Activated B cell treated with CpG ODN at 0.5 μM for 24 hours (primary cell): ENCODE data around the gene MLLT10. TPM values are rescaled to one million over a fixed set of nuclear protein-coding genes. Genes with fewer than 3 reads are reported as not detected.

ENCODE experiments used
- ATAC-seq: fragments of 200-7000 bp; cut with Tn5 transposase; one replicate; pipeline ENCODE4 v1.10.0; 2021; ENCODE audit warnings: low read depth, mild to moderate bottlenecking, moderate library complexity
- CTCF ChIA-PET: fragments of 350-600 bp; sonication (Branson Sonifier 250); formaldehyde crosslinking; loops from one replicate; lab custom pipeline; 2021; ENCODE audit warnings: antibody characterized with exemption; lab: Charles Lee
- POLR2A ChIA-PET: fragments of 350-600 bp; sonication (Branson Sonifier 250); formaldehyde crosslinking; loops from one replicate; lab custom pipeline; 2021; ENCODE audit warnings: antibody characterized with exemption; lab: Charles Lee
- DNase-seq: peaks from one replicate; pipeline ENCODE4 v3.0.0; 2022
- H3K27ac Mint-ChIP-seq: one replicate; pipeline ENCODE4 v1.8.0; 2020; ENCODE audit warnings: mixed read lengths
- H3K27me3 Mint-ChIP-seq: one replicate; pipeline ENCODE4 v1.8.0; 2021; ENCODE audit warnings: mixed read lengths
- H3K36me3 Mint-ChIP-seq: one replicate; pipeline ENCODE4 v1.8.0; 2021; ENCODE audit warnings: low read depth, mixed read lengths
- H3K4me1 Mint-ChIP-seq: one replicate; pipeline ENCODE4 v1.8.0; 2021; ENCODE audit warnings: mixed read lengths
- H3K4me3 Mint-ChIP-seq: one replicate; pipeline ENCODE4 v1.8.0; 2020; ENCODE audit warnings: mild to moderate bottlenecking, mixed read lengths
- H3K9me3 Mint-ChIP-seq: one replicate; pipeline ENCODE4 v1.8.0; 2020; ENCODE audit warnings: mixed read lengths
- intact Hi-C: fragments of 100-400 bp; cut with micrococcal nuclease; formaldehyde crosslinking; loops from one replicate; pipeline ENCODE4 v1.15.1; 2024
- total RNA-seq: library from RNA; stranded (reverse); gene quantifications from 2 replicates; pipeline ENCODE4 v1.2.3, GENCODE V29; 2022
- TF ChIP-seq, protein P1 (sequence below): fragments of 200-600 bp; IDR thresholded peaks from one replicate; pipeline ENCODE4 v1.8.0; 2022; ENCODE audit warnings: antibody characterized with exemption, mild to moderate bottlenecking

MLLT10 gene
- total RNA-seq, 1 donor from 2014 or later: 48.7 TPM

DNA sequence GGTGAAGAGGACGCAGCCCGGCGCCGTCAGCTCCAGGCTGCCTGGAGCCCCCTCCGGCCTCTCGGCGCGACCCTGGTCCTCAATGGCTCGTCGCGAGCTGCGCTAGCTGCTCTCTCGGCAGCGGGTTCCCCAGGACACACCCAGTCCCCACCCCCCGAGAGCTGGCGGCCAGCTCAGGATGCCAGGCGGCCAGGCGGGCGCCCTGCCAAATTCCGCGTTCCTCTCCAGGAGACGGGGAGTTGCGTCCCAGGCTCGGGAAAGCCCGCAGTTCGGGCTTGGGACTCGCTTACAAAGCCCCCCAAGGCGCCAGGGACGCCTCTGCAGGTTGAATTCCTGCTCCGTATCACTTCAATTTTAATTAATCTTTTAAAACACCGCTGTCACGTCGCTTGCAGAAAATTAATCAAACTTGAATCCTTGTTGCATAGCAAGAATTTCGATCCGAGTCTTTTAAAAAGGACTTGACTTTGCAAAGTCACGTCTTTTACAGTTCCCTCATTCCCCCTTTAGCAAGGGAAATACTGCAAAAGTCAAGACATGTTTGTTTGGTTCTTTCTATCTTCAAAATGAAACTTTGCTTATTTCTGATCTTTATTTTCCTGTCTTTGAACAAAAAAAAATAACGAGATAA lies 36.7 kb upstream of the MLLT10 start:
- no peak for ATAC-seq

GRCh38 chr10:21498377-21498776 lies 35.7 kb upstream of the MLLT10 start:
- no peaks in the 10 kb centered on the region for H3K36me3 Mint-ChIP-seq
- peaks cover 36% of the 10 kb centered on the region for H3K4me1 Mint-ChIP-seq
- TF ChIP-seq, protein P1, sequence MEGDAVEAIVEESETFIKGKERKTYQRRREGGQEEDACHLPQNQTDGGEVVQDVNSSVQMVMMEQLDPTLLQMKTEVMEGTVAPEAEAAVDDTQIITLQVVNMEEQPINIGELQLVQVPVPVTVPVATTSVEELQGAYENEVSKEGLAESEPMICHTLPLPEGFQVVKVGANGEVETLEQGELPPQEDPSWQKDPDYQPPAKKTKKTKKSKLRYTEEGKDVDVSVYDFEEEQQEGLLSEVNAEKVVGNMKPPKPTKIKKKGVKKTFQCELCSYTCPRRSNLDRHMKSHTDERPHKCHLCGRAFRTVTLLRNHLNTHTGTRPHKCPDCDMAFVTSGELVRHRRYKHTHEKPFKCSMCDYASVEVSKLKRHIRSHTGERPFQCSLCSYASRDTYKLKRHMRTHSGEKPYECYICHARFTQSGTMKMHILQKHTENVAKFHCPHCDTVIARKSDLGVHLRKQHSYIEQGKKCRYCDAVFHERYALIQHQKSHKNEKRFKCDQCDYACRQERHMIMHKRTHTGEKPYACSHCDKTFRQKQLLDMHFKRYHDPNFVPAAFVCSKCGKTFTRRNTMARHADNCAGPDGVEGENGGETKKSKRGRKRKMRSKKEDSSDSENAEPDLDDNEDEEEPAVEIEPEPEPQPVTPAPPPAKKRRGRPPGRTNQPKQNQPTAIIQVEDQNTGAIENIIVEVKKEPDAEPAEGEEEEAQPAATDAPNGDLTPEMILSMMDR: no peak
- H3K4me3 Mint-ChIP-seq: peak overlapping the region; percentile 33
- intact Hi-C loops: loop anchor here (5.0 to 10.0 kb wide), 5 partner anchors 644 to 1696 kb away; partner anchors contain the start of genes MSRB2 and PTF1A
- peaks cover 54% of the 10 kb centered on the region for H3K27me3 Mint-ChIP-seq
- no peak overlapping the region for H3K27ac Mint-ChIP-seq
- DNase-seq (no peak), ATAC-seq (no peak)
- CTCF ChIA-PET: interaction anchor here (3.3 to 4.1 kb wide), 2 partner anchors 29 to 234 kb away, joined by 12 to 21 read pairs; partner anchors contain the start of gene SKIDA1
- no peaks in the 10 kb centered on the region for H3K9me3 Mint-ChIP-seq
- POLR2A ChIA-PET: interaction anchor here (1.1 kb wide), 1 partner anchor 35 kb away, joined by 4 read pairs; the partner anchor contains the start of gene MLLT10

More for the DNA sequence above, 36.7 kb upstream of the MLLT10 start:
- Mint-ChIP-seq H3K4me1 (peaks cover 36% of the 10 kb centered on the region), H3K27ac (no peak overlapping the region), H3K36me3 (no peaks in the 10 kb centered on the region), H3K27me3 (peaks cover 55% of the 10 kb centered on the region), H3K9me3 (no peaks in the 10 kb centered on the region), H3K4me3 (peak overlapping the region; percentile 82)
- DNase-seq: no peak
- intact Hi-C loops: loop anchor here (1.0 to 10.0 kb wide), 8 partner anchors 19 to 1698 kb away; partner anchors contain the start of genes COMMD3, MSRB2 and PTF1A
- ChIA-PET CTCF (interaction anchor here (0.7 to 4.1 kb wide), 8 partner anchors 13 to 819 kb away, joined by 3 to 21 read pairs (median 7); partner anchors contain the start of genes COMMD3 and SKIDA1), POLR2A (interaction anchor here (0.7 to 3.2 kb wide), 6 partner anchors 19 to 760 kb away, joined by 4 to 18 read pairs (median 8); partner anchors contain the start of genes MLLT10 and SKIDA1)
- TF ChIP-seq, protein P1: no peak

GRCh38 chr10:21498986-21499385 lies 35.0 kb upstream of the MLLT10 start:
- Mint-ChIP-seq H3K27me3 (peaks cover 55% of the 10 kb centered on the region), H3K36me3 (no peaks in the 10 kb centered on the region), H3K9me3 (no peaks in the 10 kb centered on the region), H3K27ac (peak overlapping the region; percentile 4), H3K4me1 (peaks cover 32% of the 10 kb centered on the region), H3K4me3 (no peak overlapping the region)
- no peak for DNase-seq
- no peak for ATAC-seq
- intact Hi-C loops: loop anchor here (5.0 to 10.0 kb wide), 5 partner anchors 644 to 1696 kb away; partner anchors contain the start of genes MSRB2 and PTF1A
- ChIA-PET CTCF (interaction anchor here (4.1 kb wide), 1 partner anchor 28 kb away, joined by 12 read pairs; the partner anchor contains the start of gene SKIDA1), POLR2A (no interaction called here)
- TF ChIP-seq, protein P1: no peak

DNA sequence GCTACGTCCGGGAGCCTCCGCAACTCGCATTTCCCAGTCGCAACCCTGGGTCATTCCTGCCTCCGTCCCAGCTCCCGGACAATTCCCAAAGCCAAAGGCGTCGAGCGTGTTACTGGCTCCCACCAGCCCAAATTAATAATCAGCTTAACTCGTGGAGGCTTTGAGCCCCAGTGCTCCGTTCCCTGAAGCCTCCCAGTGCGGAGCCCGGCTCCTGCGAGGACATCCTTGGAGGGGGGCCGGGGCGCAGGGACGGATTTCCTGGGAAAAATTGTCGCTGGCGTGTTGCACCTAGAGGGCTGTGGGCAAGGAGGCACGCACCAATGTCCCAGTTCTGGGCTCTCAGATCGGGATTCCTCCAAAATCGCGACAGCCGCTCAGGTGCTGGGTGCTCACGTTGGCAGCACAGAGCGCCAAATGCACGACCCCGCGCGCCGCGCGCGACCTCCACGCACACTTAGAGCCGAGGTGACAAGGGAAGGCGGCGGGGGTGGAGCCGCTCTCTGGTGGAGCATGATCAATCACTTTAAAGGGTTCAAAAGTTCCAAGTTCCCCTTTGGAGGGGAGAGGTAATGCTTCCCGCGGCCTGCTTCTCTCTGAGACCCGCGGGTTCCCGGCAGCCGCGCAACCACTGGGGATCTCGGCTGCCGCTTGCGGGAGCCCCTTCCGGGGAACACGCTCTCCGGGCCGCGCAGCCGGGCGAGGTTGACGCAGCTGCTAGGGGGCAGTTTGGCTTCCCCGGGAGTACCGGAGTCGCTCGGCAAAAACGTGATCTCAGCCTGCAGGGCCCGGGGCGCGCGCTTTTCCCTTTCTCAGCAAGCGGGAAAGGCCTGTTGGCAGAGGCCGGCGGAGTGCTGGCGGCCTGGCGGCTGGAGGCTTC lies 34.1 kb upstream of the MLLT10 start:
- ATAC-seq: no peak
- DNase-seq: peak; percentile 30
- no peaks in the 10 kb centered on the region for H3K36me3 Mint-ChIP-seq
- CTCF ChIA-PET: no interaction called here
- no peak overlapping the region for H3K27ac Mint-ChIP-seq
- intact Hi-C loops: loop anchor here (1.0 to 10.0 kb wide), 6 partner anchors 34 to 1695 kb away; partner anchors contain the start of genes MLLT10, MSRB2 and PTF1A
- peaks cover 27% of the 10 kb centered on the region for H3K4me1 Mint-ChIP-seq
- peak overlapping the region; percentile 46 for H3K4me3 Mint-ChIP-seq
- TF ChIP-seq, protein P1: no peak
- H3K9me3 Mint-ChIP-seq: no peaks in the 10 kb centered on the region
- H3K27me3 Mint-ChIP-seq: peaks cover 52% of the 10 kb centered on the region
- POLR2A ChIA-PET: no interaction called here
